ENCODE data around the gene OPN1LW. TPM values are rescaled to one million over a fixed set of nuclear protein-coding genes. Genes with fewer than 3 reads are reported as not detected.

Gene OPN1LW
- total and polyA plus RNA-seq, 2 of the 8 experiments (the other 6 are each of a cell fraction or from before 2014, with no cell fraction given) = not detected

DNA sequence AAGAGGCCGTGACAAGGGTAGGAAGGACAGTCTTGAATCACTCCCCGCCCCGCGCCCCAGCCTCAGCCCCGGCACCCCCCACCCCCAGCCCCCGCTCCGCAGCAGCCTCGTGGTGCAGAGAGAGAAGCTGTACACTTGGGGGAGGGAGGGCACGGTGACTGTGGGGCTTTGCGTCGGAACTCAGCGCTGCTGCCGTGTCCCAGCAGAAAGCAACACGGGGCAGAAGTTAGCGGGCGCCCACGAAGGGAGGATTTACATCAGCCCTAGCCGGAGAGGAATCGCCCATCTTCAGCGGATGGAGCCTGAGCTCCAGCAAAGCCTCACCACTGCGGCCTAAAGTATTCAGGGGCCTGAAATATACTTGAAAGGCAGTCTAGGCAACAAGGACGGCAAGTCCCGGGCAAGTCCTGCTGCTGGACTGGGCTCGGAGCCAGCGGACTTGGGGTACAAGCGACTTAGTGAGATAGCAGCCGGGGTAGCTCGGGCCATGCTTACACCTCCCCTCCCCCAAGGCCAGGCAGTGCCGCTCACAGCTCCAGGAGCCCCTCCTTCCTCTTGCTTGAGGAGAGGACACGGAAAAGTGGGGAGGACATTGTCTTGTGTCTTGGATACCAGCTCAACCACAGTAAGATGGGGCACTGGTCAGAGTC lies 18.5 kb upstream of the OPN1LW start:
- H3K23me2 ChIP-seq (ENCODE audit: low read depth, low read length) = no peaks in the 10 kb centered on the region
- no peak for TF ChIP-seq NANOG (IDR thresholded peaks at IDR 0.05; ENCODE audit: insufficient read depth, low read depth, low read length, poor library complexity, severe bottlenecking)
- H2BK120ac ChIP-seq (replicated peaks; ENCODE audit: low read depth, low read length) = no peak overlapping the region
- H4K20me1 ChIP-seq (replicated peaks in 1 of 2; ENCODE audit: control insufficient read depth in 1 of 2, insufficient read depth in 2 of 2, low read length in 2 of 2) = no peaks in the 10 kb centered on the region
- no peak overlapping the region for H2BK12ac ChIP-seq (ENCODE audit: low read depth, low read length)
- H2AK5ac ChIP-seq (ENCODE audit: low read depth, low read length) = no peak overlapping the region
- H3K23ac ChIP-seq (ENCODE audit: insufficient read length) = no peak overlapping the region
- H2BK5ac ChIP-seq (ENCODE audit: low read depth, low read length) = no peak overlapping the region
- H3K79me2 ChIP-seq (ENCODE audit: control insufficient read depth in 1 of 2, insufficient read depth in 2 of 2, low read length in 2 of 2) = no peaks in the 10 kb centered on the region
- H2BK15ac ChIP-seq (ENCODE audit: low read length) = no peak overlapping the region
- H3K4me1 ChIP-seq (replicated peaks in 1 of 4; ENCODE audit: control insufficient read depth in 3 of 4, insufficient read depth in 4 of 4, low read length in 3 of 4) = no peaks in the 10 kb centered on the region
- H3K4me3 ChIP-seq (ENCODE audit: extremely low read depth in 1 of 4, insufficient read depth in 2 of 4, low read depth in 3 of 4, low read length in 4 of 4) = no peak overlapping the region
- no peak overlapping the region for H4K91ac ChIP-seq (replicated peaks; ENCODE audit: insufficient read length, low read length)
- H2BK20ac ChIP-seq (ENCODE audit: low read length) = no peak overlapping the region
- no peak overlapping the region for H3K4ac ChIP-seq (replicated peaks; ENCODE audit: insufficient read length, low read depth, low read length)
- H3K56ac ChIP-seq (replicated peaks; ENCODE audit: insufficient read length, low read depth, low read length) = no peak overlapping the region
- CTCF ChIA-PET (ENCODE audit: partially characterized antibody) = interaction anchor here (1.7 kb wide), 1 partner anchor 10 kb away, joined by 4 read pairs; no protein-coding TSS in a partner anchor
- H3K9me3 ChIP-seq (ENCODE audit: insufficient read depth in 2 of 2, low read depth in 1 of 2, low read length in 1 of 2) = peaks cover 0 to 5% of the 10 kb centered on the region in 2 experiments; a peak in 1 of 4 replicates
- H4K8ac ChIP-seq (ENCODE audit: extremely low read depth, insufficient read depth, low read length) = no peak overlapping the region
- no peak overlapping the region for H3K14ac ChIP-seq (ENCODE audit: insufficient read length)
- H3K4me2 ChIP-seq (ENCODE audit: insufficient read depth in 1 of 2, low read depth in 2 of 2, low read length in 2 of 2) = no peak overlapping the region
- H3K27me3 ChIP-seq (replicated peaks in 1 of 4; ENCODE audit: control insufficient read depth in 3 of 4, extremely low read depth in 1 of 4, insufficient read depth in 3 of 4, low read length in 3 of 4) = no peaks in the 10 kb centered on the region
- no peak overlapping the region for H3K9ac ChIP-seq (replicated peaks in 1 of 4; ENCODE audit: extremely low read depth in 1 of 4, low read depth in 3 of 4, low read length in 3 of 4)
- 92% methylated on average over 17 of the region's 30 CpGs; no CpG with 5 or more reads in 1 of the 2 experiments for WGBS, 2 experiments (ENCODE audit: extremely low coverage in 1 of 2, insufficient coverage in 1 of 2, insufficient read length in 1 of 2, insufficient replicate concordance in 2 of 2, low coverage in 1 of 2, low lambda C conversion rate in 2 of 2, missing lambda C conversion rate in 1 of 2)
- H3K36me3 ChIP-seq (ENCODE audit: control insufficient read depth in 2 of 4, insufficient read depth in 4 of 4, low read length in 3 of 4) = no peaks in the 10 kb centered on the region
- no peak overlapping the region; the same call in 1 of the 2 replicates for H3K18ac ChIP-seq (ENCODE audit: extremely low read depth, low read length)
- no peak overlapping the region for H4K5ac ChIP-seq (ENCODE audit: insufficient read length, low read depth, low read length)
- no peak overlapping the region for H3K27ac ChIP-seq (ENCODE audit: low read depth, low read length)
- no peaks in the 10 kb centered on the region for H3K79me1 ChIP-seq (ENCODE audit: low read depth, low read length)
- POLR2A ChIA-PET (ENCODE audit: partially characterized antibody) = no interaction called here
- peak overlapping the region; percentile 22; the same call in 1 of the 2 replicates for H2AFZ ChIP-seq (ENCODE audit: low read length)
- no peak for DNase-seq (ENCODE audit: low read depth in 1 of 2, low spot score in 2 of 2)
- FAIRE-seq = no peak

All from H1 (cell line).